DMS53 (cell line): ENCODE data around the gene MGMT.

ENCODE experiments used
- DNase-seq: peaks from one replicate; lab custom pipeline; 2025; lab: John Stamatoyannopoulos, UW

Gene MGMT

DNA sequence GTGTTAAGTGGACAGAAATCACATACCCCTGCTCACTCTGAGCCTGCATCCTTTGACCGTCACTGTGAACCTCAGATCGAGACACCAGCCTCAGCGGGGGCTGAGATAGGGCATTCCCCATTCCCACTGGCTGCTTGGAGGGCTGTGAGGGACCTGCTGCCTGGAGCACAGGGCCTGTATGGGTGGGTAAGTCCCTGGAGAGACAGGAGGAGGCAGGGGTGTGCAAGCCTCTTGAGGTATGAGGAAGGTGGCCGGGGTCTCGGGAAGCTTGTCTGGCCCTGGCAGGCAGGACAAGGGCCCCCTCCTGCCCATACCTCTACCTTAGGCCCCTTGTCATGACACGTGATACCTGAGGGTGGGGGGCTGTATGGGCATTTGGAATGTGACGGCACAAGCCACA, 187.4 kb downstream of the MGMT start:
- DNase-seq, result no peak

DNA sequence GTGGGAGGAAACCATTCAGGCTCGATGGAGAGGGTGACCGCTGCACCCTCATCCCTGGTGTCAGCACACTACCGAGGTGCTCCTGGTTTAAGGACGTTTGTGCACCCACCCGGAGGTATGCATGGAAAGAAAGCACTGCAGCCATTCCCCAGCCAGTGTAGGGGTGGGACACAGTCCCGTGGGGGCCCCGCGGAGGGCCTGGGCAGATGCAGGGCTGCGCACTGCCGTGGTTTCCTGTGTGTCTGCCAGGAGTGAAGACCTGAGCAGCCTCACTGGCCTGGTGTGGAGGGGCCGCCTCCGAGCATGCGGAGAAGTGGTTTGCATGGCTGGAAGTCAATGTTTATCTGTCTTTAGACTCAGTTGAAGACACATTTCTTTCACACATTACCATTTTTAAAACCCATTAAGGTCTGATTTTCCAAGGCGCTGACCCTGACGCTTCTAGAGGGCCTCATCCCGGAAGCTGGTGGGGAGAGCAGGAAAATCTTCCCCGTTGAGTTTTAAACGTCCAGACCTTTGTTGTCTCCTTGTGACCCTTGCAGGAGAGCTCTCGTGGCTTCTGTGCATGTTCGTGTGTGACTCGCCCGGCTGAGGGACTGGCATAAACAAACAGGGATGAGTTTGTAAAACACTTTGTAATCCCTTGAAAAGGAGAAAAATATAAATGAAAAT, 188.1 kb downstream of the MGMT start:
- no peak for DNase-seq

DNA sequence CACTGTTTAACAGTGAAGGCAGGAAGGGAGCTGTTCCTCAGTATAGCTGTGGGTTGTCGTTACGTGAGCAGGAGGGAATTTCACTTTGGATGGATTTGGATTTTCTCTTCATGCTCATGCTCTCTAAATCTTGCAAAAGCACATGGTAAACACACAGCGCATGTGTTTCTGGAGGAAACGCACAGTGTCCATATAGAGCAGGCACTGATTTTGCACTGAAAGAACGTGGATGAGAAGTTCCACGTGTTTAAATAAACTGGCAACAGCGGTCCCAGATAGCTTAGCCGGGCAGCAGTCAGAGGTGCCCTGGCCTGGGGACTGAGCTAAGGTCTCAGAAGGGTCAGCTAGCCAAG, 188.6 kb downstream of the MGMT start:
- DNase-seq, result no peak

DNA sequence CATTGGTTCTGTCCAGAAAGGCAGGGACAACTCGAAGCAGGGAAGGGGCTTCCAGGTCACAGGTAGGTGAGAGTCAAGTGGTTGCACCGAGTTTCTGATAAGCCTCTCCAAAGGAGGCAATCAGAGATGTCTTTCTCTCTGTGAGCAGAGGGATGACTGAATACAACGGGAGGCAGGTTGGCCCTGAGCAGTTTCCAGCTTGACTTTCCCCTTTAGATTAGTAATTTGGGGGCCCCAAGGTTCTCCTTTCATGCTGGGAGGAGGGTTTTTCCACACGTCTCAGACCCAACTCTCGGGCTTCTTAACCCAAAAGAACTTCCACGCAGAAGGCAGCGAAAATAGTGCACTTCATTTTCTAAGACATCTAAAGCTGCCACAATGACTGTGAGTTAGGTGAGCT, 189.6 kb downstream of the MGMT start:
- DNase-seq, result no peak

DNA sequence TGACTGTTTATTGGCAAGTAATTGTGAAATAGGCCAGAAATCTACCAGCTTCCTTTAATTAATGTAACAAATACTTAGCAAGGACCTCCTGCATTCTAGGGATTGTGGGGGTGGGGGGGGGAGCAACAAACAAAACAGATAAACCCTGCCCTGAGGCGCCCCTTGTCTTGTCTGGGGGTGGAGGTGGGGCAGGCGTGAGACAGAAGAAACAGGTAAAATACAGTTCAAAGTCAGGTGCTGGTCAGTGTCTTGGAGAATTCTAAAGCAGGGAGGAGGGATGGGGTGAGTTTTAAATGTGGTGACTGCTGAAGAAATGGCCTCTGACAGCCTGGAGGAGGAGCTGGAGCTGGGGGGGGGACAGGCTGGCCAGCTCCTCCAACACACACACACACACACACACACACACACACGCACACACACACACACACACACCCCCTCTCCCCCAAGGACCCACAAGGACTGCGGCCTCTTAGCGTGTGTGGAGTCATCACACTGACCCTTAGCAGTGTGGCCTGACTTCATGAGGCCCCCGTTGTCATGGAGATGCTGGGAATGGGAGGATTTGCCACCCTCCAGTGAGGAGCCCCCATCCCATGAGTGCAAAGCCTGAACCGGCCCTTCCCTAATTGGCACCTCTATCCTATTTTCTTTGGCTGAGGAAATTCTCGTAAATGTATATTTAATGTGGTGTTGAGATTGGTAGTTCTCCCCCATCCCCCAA, 190.4 kb downstream of the MGMT start:
- no peak for DNase-seq

DNA sequence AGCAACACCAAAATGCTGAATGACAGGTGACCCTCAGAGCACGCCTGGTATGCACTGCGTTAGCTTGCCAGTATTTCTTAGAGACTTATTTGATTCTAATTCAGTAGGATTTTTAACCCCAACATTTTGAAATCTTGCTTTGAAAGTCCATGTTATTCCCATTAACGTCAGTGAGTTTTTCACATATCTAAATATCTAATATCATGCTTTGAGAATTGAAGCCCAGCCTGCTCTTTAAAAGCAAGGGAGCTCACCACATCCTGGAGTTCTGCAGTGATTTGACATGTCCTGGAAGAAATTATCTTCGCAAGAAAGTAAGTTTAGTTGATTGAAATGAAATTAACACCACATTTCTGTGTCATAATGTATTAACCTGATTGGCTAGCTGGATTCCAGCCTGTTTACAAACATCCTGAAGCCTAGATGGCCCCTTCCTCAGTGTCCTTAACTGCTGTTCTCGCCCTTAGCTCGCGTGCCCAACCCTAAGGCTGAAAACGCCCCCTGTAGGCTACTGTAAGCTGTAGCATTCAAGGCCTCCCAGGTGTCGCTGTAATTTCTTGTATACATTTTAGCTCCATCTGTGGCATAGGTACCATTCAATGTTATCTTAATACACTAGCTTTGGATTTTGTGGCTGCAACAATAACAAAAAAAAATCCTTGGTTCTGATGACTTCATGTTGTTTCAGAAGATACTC, 191.5 kb downstream of the MGMT start:
- DNase-seq, result peak; percentile 20

DNA sequence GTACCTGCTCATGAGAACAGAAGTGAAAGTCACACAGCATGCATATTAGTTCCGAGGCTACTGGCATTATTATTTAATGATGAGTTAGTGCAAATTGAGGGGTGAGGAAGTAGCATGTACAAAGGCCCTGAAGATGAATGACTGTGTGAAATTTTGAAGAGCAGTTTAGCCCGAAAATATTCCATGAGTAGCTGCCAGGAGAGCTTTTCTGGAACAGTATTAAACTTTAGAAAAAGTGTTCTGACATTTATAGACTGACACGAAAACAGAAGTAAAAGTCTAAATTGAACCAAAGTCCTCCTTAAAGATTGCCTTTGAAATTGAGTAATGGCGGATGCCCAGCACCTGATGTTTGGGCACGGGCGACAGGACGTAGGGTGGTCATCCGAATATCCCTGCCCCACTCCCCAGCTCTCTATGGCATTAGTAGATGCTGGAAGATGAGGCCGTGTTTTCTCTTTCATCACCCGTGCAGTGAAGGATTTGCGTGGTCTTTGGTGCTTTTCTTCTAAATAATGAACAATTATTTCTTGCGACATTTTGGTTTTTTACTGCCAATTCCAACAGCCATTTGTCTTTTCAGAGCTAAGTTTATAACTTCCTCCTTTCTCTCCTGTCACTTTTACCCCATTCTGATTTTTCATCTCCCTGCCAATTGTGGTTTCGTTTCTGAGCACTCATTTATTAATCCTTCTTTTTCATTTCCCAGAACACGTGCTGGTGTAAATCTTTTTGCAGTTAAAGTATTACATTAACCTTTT, 192.6 kb downstream of the MGMT start:
- no peak for DNase-seq

DNA sequence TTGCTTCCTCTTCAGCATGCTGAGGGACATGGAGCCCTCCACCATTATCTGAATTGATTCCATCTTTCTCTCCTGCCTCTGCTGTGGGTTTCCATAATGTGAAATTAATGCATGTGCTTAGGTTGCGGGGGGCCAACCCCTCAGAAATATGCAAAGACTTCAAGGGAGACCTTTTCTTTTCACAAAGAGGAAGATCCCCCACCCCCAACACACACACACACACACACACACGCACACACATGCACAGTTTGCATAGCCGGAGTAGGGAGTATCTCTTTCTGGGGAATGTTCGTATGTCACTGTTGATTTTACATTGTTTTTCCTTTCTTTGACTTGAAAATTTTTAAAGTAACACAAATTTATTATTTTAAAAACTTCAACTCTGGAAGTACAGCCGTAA, 193.5 kb downstream of the MGMT start:
- DNase-seq, result no peak

DNA sequence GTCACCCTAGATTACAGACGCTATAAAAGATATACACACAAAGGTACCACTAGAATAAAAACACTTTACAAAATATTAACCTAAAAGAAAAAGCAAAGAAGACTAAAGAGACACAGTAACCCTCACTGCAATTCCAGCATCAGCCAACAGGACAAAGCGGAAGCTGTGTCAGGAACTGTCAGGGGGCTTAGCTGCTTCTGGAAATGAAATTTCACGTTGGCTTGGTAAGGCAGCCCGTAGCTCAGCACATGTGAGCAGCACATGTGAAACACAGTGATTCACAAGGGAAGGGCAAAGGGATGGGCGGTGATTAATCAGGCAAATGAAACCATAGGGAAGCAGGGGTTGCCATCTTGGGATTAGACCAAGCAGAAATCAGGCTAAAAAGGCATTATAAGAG, 195.4 kb downstream of the MGMT start:
- no peak for DNase-seq

DNA sequence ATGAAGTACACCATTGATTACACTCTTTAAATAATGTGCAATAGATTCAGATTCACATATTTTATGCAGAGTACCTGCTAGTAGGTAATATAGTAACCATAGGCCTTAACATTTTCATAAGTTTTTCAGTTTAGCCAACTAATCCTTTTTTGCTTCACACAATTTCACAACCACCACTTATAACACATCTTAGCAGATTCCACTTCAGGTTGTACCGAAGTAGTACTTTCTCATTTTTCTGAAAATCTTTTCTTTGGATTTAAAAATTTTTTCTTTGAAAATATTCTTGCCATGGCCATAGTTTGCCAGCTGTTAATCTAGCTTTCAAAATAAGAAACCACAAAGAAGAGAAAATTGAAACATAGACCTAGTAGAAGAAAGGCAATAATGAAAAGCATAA, 203.1 kb downstream of the MGMT start:
- DNase-seq, result no peak

DNA sequence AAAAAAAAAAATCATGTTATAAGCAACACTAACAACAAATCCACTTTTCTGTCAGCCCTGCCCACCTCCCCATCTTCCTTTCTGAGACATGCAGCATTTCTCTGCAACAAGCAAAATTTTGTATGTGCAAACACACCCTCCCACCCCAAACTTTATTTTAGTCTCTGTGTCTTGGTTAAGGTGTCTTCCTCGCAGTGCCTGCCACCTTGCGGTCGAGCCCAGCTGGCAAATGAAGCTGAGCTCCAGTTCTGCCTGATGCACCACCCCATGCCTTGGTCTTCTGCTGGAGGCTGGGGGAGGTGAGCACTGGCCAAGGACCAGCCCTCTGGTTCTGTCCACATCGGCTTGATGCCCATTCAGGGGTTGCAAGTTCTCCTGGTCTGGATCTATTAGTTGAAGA, 206.3 kb downstream of the MGMT start:
- no peak for DNase-seq

DNA sequence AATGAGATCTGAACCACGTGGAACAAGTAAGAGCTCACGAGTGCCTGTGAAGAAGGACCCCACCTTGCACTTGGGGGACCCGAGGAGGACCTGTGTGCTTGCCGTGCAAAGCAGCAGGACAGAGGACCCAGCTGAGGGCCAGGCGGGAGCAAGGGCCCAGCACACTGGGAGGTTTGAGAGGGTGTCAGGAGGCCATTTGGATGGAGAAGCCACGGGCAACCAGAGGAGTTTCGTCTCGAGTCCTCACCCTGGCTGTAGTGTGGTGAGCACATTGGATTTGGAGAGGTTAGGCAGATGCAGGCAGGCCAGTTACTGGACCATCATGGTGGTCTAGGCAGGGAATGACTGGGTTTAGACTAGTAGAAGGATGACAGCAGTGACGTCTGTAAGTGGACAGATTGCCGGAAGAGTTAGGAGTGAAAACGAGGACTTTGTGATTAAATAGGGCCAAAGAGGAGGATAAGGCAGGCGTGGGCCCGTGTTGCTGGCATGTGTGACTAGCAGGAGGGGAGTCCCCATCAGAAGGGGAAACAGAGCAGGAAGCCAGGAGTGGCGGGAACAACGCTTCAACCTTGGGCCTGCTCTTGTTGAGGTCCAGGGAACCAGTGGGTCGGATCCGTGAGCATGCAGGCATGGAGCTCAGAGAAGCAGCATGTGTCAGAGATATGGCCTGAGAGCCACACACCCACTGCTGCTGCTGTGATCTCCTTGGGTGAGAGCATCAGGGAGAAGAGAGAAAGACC, 208.2 kb downstream of the MGMT start:
- DNase-seq, result no peak

DNA sequence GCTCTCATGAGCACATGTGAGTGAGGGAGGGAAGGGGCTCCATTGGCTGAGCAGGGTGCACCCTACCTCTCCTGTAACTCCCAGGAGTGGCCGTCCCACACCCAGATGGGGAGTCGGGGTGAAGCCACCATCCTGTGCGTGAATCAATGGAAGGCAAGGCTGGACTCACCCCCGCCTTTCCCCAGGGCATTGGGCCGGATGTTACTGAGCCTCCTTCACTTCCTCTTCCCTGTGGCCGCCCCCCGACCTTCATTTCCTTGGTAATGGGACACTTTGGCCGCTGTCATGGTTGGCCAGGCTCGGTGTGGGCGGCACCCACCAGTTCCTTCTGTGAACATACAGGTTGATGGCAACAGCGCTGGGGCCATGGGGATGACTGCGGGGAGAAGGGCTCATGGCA, 209.0 kb downstream of the MGMT start:
- no peak for DNase-seq

DNA sequence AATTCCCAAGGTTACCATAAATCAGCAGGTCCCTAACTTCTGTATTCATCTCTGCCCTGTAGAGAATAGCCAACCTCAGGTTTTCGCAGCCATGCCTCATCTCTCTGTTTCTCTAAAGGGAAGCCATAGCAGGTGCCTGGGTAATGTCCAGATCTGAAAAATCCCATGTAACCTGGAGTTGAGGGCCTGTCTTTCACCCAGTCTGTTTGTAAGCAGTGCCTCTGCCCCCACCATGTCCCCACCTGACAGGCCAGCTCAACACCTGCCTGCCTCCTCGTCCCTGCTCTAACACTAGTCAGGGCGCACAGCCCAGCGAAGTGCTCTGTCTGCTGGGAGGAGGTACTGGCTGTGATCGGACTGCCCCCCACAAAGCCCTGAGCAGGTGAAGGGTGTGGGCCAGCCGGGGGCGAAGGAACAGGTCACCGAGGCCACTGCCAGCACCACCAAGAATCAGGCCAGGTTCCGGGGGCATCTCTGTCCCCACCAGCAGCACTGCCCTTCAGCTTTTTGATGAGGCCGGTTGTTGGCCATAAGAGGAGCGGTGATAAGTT, 210.4 kb downstream of the MGMT start:
- no peak for DNase-seq

DNA sequence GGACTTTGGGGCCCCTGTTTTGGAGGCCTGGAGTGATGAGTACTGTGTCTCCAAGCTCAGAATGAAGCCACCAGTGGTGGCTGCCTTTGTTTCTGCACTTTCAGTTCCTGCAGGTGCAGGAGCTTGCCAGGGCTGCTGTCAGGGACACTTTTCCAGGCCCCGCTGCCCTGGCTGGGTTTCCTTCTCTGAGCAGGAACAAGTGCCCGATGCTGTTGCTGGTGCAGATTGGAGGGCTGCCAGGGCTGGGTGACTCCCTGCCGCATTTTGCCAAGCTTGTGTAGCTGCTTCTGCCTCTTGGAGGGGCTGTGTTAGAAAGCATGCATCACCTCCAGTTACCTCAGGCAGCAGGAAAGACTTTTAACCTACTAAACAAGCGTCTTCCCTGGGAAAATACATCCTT, 211.1 kb downstream of the MGMT start:
- DNase-seq, result no peak

DNA sequence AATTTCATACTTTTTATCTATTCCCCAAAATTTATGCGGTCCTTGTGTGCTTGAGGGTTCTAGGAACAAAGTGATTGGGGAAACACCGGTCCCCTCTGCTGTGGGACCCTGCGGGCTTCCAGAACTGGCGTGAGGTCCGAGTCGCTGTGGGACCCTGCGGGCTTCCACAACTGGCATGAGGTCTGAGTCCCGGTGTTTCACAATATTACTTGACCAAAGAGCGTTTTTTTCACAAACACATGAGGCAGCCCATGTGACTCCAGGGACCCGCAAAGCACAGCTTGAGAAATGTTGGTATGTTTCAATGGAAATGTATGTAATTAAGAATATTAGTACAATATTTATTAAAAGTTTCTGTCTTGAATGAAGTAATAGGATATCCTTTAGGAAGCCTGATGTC, 212.2 kb downstream of the MGMT start:
- DNase-seq, result no peak

DNA sequence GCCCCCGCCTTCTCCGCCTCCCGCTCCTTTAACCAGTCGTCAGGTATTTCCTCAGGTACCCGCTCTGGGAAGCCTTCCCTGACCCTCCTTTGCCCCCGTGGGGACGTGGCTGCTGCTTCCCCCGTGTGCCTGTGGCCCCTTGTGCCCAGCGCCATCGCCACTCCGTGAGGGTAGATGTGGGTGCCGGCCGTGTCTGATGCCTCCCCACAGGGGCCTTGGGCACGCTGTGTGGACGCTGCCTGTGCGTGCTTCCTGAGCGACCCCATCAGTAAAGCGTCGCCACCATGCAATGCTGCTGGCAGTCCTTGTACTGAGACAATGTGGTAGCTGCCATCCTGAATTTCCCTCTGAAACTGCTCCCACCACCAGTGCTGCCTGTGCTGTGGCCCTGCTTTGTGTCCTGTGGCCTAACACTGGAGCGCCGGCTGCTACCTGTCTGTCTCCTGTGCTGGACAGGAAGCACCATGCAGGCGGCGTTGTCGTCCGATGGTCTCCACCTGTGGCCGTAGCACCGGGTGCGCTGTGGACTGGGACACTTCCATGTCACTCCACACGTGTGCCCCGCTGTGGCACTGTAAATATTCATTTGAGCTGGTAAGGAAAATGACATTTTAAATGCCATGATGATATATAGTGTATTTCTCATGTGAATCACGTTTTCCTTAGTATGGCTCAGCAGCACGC, 213.8 kb downstream of the MGMT start:
- no peak for DNase-seq

DNA sequence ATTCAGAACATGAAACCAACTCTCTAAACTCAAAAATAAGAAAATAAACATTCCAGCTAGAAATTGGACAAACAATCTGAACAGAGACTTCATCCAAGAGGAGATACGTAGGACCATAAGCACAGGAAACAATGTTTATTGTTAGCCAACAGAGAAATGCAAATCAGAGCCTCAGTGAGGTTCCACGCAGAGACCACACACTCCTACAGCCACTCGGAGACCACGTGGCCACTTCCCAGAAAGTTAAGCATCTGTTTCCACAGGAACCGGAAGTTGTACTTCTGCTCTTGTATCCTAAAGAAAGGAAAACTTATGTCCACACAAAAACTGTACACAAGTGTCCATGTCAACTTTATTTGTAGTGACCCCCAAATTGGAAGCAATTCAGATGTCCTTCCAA, 214.8 kb downstream of the MGMT start:
- DNase-seq, result no peak

DNA sequence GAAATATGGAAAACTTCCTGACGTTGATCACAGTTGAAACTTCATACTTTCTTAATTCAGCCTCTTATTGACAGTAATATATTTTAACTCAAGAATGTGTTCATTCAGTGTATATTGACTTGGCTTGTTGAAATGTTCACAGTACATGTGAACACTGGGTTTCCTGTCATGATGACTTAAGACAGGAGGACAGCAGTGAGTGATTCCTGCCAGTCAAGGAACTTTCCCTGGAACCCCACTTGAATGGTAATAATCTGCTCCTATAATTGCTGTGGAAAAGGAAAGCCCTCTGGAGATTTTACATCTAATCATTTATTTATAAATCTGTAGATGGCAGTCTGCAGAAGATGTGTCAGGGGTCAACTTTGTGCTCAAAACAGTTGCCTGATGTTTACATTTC, 216.5 kb downstream of the MGMT start:
- no peak for DNase-seq

DNA sequence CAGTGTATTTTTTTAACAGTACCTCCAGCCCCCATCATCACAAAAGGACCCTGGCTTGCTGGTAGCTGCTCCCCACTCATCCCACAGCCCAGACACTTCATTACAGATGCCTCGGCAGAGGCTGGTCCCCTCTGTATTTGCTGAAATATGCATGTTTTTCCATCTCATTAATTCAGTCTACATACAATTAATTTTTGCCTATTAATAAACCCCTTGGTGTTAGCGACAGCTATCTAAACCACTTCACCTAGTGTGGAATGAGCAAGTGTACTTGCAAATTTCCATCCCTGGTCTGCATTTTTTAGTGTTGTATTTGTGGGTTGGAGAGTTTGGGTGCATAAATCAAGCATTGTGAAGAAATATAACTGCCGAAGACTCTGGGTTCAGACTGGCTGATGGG, 216.9 kb downstream of the MGMT start:
- DNase-seq, result no peak

DNA sequence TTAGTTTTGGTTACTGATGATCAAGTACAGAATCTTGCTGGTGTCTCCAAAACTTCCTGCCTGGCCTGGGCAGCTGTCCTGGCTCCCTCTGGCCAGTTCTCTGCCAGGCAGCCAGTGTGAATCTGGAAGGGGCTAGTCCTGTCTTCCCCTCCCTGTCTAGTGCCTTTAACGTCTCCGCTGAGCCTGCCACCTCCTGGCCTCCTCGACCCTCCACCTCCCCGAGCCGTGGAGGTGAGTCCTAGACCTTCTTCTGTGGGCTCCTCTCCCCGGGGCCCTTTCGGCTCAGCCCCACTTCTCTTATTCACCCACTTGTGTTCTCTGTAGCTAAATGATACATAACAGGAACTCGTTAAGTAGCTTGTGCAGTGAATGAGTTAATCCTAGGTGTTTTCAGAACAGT, 218.2 kb downstream of the MGMT start:
- DNase-seq, result no peak
